ENCODE results near the gene POU2F3.

POU2F3 gene

DNA sequence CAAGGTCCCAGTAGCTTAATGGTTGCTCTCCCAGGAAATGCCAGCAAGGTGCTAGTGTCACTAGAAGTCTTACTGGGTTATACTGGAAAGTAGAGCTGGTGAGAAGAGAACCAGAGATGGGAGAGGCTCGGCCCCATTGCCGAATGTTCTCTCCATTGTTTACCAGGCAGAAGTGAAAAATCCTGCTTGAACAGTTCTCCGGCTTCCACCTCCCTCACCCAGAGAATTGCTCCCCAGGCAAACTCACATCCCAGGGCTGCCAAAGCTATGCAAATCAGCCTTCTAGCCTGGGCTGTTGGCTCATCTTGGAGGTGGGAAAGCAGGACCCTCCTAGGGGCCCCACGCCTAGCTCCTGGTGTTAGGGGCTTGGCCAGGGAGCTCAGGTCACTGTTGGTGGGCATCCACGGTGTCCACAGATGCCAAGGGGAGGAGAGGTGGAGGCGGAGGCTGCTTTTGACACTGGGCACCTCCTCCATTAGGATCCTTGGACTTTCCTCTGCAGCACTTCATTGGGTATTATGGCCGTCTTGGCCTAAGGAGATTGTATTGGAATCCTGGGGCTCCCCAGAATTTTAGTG lies 20.1 kb downstream of the POU2F3 start:
- H4K20me1 ChIP-seq (ENCODE audit: insufficient read depth, low read length): no peaks in the 10 kb centered on the region
- TF ChIP-seq, protein P1, sequence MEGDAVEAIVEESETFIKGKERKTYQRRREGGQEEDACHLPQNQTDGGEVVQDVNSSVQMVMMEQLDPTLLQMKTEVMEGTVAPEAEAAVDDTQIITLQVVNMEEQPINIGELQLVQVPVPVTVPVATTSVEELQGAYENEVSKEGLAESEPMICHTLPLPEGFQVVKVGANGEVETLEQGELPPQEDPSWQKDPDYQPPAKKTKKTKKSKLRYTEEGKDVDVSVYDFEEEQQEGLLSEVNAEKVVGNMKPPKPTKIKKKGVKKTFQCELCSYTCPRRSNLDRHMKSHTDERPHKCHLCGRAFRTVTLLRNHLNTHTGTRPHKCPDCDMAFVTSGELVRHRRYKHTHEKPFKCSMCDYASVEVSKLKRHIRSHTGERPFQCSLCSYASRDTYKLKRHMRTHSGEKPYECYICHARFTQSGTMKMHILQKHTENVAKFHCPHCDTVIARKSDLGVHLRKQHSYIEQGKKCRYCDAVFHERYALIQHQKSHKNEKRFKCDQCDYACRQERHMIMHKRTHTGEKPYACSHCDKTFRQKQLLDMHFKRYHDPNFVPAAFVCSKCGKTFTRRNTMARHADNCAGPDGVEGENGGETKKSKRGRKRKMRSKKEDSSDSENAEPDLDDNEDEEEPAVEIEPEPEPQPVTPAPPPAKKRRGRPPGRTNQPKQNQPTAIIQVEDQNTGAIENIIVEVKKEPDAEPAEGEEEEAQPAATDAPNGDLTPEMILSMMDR (IDR thresholded peaks at IDR 0.05; ENCODE audit: low read length): no peak
- TF ChIP-seq EZH2 (IDR thresholded peaks at IDR 0.05; ENCODE audit: borderline replicate concordance, low read length): no peak
- no peak overlapping the region for H3K4me2 ChIP-seq (ENCODE audit: low read length)
- no peak overlapping the region for H3K4me3 ChIP-seq (ENCODE audit: low read depth, low read length, poor library complexity, severe bottlenecking)
- no peaks in the 10 kb centered on the region for H3K79me2 ChIP-seq (ENCODE audit: insufficient read depth, low read length)
- no peaks in the 10 kb centered on the region for H3K9me2 ChIP-seq (ENCODE audit: low read depth, low read length)
- peaks cover 6% of the 10 kb centered on the region for H3K4me1 ChIP-seq (ENCODE audit: insufficient read depth, low read length, severe bottlenecking)
- H3K9ac ChIP-seq (ENCODE audit: low read length): no peak overlapping the region
- no peaks in the 10 kb centered on the region for H3K9me3 ChIP-seq (ENCODE audit: low read length)
- no peaks in the 10 kb centered on the region for H3F3A ChIP-seq (ENCODE audit: insufficient read depth, low read length)
- no peaks in the 10 kb centered on the region for H3K27me3 ChIP-seq (ENCODE audit: insufficient read depth, low read length)
- no peak overlapping the region for H3K27ac ChIP-seq (ENCODE audit: low read depth, low read length, poor library complexity, severe bottlenecking)
- H2AFZ ChIP-seq (ENCODE audit: low read length): no peak overlapping the region
- no peaks in the 10 kb centered on the region for H3K36me3 ChIP-seq (ENCODE audit: insufficient read depth, low read length)

DNA sequence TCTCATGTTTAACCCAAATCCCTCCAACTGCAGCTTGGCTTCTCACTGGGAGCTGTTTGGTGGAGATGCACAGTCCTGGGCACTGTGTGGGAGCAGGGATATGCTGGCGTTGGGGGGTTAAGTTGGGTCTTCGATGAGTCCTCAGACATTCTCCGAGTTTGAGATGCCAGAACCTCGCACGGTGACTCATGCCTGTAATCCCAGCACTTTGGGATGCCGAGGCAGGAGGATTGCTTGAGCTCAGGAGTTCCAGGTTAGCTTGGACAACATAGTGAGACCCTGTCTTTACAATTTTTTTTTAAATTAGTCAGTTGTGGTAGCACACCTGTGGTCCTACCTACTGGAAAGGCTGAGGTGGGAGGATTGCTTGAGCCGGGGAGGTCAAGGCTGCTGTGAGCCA lies 20.7 kb downstream of the POU2F3 start:
- Histone ChIP-seq H2AFZ (ENCODE audit: low read length) (no peak overlapping the region), H3K4me2 (ENCODE audit: low read length) (no peak overlapping the region), H3K27ac (ENCODE audit: low read depth, low read length, poor library complexity, severe bottlenecking) (no peak overlapping the region), H3K9me2 (ENCODE audit: low read depth, low read length) (no peaks in the 10 kb centered on the region), H3F3A (ENCODE audit: insufficient read depth, low read length) (no peaks in the 10 kb centered on the region), H3K4me1 (ENCODE audit: insufficient read depth, low read length, severe bottlenecking) (peaks cover under 1% of the 10 kb centered on the region), H3K27me3 (ENCODE audit: insufficient read depth, low read length) (no peaks in the 10 kb centered on the region), H3K9me3 (ENCODE audit: low read length) (no peaks in the 10 kb centered on the region), H4K20me1 (ENCODE audit: insufficient read depth, low read length) (no peaks in the 10 kb centered on the region), H3K4me3 (ENCODE audit: low read depth, low read length, poor library complexity, severe bottlenecking) (no peak overlapping the region), H3K36me3 (ENCODE audit: insufficient read depth, low read length) (no peaks in the 10 kb centered on the region), H3K79me2 (ENCODE audit: insufficient read depth, low read length) (no peaks in the 10 kb centered on the region), H3K9ac (ENCODE audit: low read length) (no peak overlapping the region)
- no peak for TF ChIP-seq EZH2 (IDR thresholded peaks at IDR 0.05; ENCODE audit: borderline replicate concordance, low read length)
- TF ChIP-seq, protein P1 (IDR thresholded peaks at IDR 0.05; ENCODE audit: low read length): no peak

DNA sequence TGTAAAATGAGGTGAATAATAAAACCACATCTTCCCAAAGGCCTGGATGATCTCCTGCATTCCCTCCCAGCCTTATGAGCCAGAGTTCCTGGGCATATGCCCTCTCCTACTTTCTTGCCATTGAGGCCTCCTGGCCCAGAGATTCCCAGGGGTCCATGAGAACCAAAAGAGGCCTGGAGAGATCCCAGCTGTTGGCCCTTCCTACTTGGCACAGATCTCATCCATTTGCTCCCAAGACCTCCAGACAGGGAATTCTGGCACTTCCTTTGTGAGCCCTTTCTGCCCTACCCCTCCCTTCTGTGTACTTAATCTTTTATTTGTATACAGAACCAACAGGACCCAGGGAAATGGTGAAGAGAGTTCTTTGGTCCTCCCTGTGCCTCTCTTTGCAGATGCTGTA lies 21.4 kb downstream of the POU2F3 start:
- H3K9me2 ChIP-seq (ENCODE audit: low read depth, low read length): no peaks in the 10 kb centered on the region
- no peaks in the 10 kb centered on the region for H4K20me1 ChIP-seq (ENCODE audit: insufficient read depth, low read length)
- H3K27ac ChIP-seq (ENCODE audit: low read depth, low read length, poor library complexity, severe bottlenecking): no peak overlapping the region
- H3K36me3 ChIP-seq (ENCODE audit: insufficient read depth, low read length): no peaks in the 10 kb centered on the region
- no peak overlapping the region for H2AFZ ChIP-seq (ENCODE audit: low read length)
- H3K4me1 ChIP-seq (ENCODE audit: insufficient read depth, low read length, severe bottlenecking): no peaks in the 10 kb centered on the region
- H3F3A ChIP-seq (ENCODE audit: insufficient read depth, low read length): no peaks in the 10 kb centered on the region
- no peak overlapping the region for H3K9ac ChIP-seq (ENCODE audit: low read length)
- no peak for TF ChIP-seq EZH2 (IDR thresholded peaks at IDR 0.05; ENCODE audit: borderline replicate concordance, low read length)
- TF ChIP-seq, protein P1 (IDR thresholded peaks at IDR 0.05; ENCODE audit: low read length): no peak
- no peaks in the 10 kb centered on the region for H3K9me3 ChIP-seq (ENCODE audit: low read length)
- H3K27me3 ChIP-seq (ENCODE audit: insufficient read depth, low read length): no peaks in the 10 kb centered on the region
- no peak overlapping the region for H3K4me2 ChIP-seq (ENCODE audit: low read length)
- H3K4me3 ChIP-seq (ENCODE audit: low read depth, low read length, poor library complexity, severe bottlenecking): no peak overlapping the region
- H3K79me2 ChIP-seq (ENCODE audit: insufficient read depth, low read length): no peaks in the 10 kb centered on the region

Data from OCI-LY1 (cell line).